Breast epithelium (tissue), 3 donors: ENCODE results near the gene NSMF.

Experiments used
- CTCF ChIP-seq, 3 donors: fragments of 450-650 bp; IDR thresholded peaks; one replicate each; pipeline ENCODE4 v1.5.1; 2016 to 2017; ENCODE audit warnings: antibody characterized with exemption in 3 of 3, mild to moderate bottlenecking in 3 of 3, moderate library complexity in 3 of 3
- POLR2A ChIP-seq: fragments of 450-650 bp; IDR thresholded peaks from one replicate; pipeline ENCODE4 v1.6.1; 2016; ENCODE audit warnings: antibody characterized with exemption, mild to moderate bottlenecking, moderate library complexity
- POLR2AphosphoS5 ChIP-seq, 3 donors: sonication (generic); formaldehyde crosslinking; IDR thresholded peaks; one replicate each; pipeline ENCODE4 v1.6.1; 2017; ENCODE audit warnings: antibody characterized with exemption in 3 of 3

- no peak for TF ChIP-seq POLR2A
- TF ChIP-seq CTCF (IDR thresholded peaks at IDR 0.05) = no peak
- no peak for TF ChIP-seq POLR2AphosphoS5 (IDR thresholded peaks at IDR 0.05)
Measured at GRCh38 chr9:137406085-137406760, 52.9 kb downstream of the NSMF start.
